Stomach (tissue), 4 donors: ENCODE data around the gene CHCHD6.

ENCODE experiments used
- POLR2A ChIP-seq, 4 donors: fragments of 450-650 bp; IDR thresholded peaks; one replicate each; pipeline ENCODE4 v1.6.1; 2016; ENCODE audit warnings: antibody characterized with exemption in 4 of 4, control low read depth in 2 of 4, mild to moderate bottlenecking in 1 of 4, moderate library complexity in 1 of 4
- POLR2AphosphoS5 ChIP-seq, 3 donors: sonication (generic); formaldehyde crosslinking; IDR thresholded peaks; one replicate each; pipeline ENCODE4 v1.6.1; 2016; ENCODE audit warnings: antibody characterized with exemption in 3 of 3
- TF ChIP-seq, protein P1 (sequence below), 7 experiments: fragments of 450-650 bp in 4 of 7; fragments of 200-600 bp in 3 of 7; sonication (generic) in 3 of 7; IDR thresholded peaks; one replicate each; pipeline ENCODE4 v1.5.1; 2016 to 2019; ENCODE audit warnings: antibody characterized with exemption in 7 of 7, control low read depth in 2 of 7, mild to moderate bottlenecking in 1 of 7

DNA sequence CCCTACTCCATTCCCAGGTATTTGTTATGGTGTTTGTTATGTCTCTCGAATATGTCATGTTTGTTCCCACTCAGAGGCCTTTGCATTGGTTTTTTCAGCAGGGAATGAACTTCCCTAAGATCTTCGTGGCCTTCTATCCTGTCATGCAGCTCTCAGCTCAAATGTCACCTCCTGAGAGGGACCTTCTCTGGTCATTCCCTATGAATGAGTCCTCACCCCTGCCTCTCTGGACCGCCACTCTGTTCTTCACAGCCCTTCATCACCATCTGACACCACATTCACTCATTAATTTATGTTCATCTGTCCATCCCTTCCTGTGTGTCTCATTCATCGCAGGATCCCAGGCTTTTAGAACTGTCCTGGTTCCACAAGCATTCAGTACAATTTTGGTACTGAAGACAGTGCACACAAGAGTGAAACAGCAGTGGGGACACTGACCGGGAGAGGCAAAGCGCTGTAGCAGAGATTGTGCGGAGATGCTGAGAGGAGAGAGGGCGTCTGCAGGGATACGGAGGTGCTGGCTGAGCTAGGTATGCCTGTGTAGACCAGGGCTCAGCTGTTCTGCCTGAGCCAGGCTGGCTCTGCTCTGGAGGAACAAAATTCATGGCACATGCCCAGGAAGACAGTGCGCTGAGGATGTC lies 132.3 kb downstream of the CHCHD6 start:
- TF ChIP-seq POLR2A (IDR thresholded peaks at IDR 0.05) (no peak), POLR2AphosphoS5 (IDR thresholded peaks at IDR 0.05) (no peak)
- TF ChIP-seq, protein P1, sequence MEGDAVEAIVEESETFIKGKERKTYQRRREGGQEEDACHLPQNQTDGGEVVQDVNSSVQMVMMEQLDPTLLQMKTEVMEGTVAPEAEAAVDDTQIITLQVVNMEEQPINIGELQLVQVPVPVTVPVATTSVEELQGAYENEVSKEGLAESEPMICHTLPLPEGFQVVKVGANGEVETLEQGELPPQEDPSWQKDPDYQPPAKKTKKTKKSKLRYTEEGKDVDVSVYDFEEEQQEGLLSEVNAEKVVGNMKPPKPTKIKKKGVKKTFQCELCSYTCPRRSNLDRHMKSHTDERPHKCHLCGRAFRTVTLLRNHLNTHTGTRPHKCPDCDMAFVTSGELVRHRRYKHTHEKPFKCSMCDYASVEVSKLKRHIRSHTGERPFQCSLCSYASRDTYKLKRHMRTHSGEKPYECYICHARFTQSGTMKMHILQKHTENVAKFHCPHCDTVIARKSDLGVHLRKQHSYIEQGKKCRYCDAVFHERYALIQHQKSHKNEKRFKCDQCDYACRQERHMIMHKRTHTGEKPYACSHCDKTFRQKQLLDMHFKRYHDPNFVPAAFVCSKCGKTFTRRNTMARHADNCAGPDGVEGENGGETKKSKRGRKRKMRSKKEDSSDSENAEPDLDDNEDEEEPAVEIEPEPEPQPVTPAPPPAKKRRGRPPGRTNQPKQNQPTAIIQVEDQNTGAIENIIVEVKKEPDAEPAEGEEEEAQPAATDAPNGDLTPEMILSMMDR (IDR thresholded peaks at IDR 0.05), result no peak
